Vagina (tissue), 2 donors: Measurements from ENCODE around the gene STK10.

ENCODE experiments used
- POLR2A ChIP-seq, 2 donors: fragments of 450-650 bp; IDR thresholded peaks; one replicate each; pipeline ENCODE4 v1.6.1; 2017; ENCODE audit warnings: antibody characterized with exemption in 2 of 2, mild to moderate bottlenecking in 2 of 2, moderate library complexity in 2 of 2
- POLR2AphosphoS5 ChIP-seq, 2 donors: sonication (generic); formaldehyde crosslinking; IDR thresholded peaks; one replicate each; pipeline ENCODE4 v1.9.0; 2017; ENCODE audit warnings: antibody characterized with exemption in 2 of 2, mild to moderate bottlenecking in 2 of 2, low read depth in 1 of 2; ENCODE audit not compliant: insufficient read depth in 1 of 2
- TF ChIP-seq, protein P1 (sequence below), 3 experiments: fragments of 450-650 bp in 2 of 3; fragments of 200-600 bp in 1 of 3; sonication (generic) in 1 of 3; IDR thresholded peaks; one replicate each; pipeline ENCODE4 v1.5.1; 2017 to 2019; ENCODE audit warnings: antibody characterized with exemption in 3 of 3, mild to moderate bottlenecking in 2 of 3, moderate library complexity in 2 of 3

DNA sequence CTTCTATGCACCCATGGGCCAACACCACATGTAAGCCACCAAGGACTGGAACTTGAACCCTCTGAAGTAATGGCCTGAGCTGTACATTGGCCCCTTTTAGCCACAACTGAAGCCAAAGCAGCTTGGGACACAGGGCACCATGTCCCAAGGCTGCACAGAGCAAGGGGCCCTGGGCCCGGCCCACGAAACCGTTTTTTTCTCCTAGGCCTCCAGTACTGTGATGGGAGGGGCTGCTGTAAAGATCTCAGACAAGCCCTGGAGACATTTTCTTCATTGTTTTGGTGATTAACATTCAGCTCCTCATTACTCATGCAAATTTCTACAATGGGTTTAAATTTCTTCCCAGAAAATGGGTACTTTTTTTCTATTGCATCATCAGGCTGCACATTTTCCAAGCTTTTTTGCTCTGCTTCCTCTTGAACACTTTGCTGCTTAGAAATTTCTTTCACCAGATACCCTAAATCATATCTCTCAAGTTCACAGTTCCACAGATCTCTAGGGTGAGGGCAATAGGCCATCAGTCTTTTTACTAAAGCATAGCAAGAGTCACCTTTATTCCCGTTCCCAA is 156.0 kb downstream of the STK10 start:
- TF ChIP-seq, protein P1, sequence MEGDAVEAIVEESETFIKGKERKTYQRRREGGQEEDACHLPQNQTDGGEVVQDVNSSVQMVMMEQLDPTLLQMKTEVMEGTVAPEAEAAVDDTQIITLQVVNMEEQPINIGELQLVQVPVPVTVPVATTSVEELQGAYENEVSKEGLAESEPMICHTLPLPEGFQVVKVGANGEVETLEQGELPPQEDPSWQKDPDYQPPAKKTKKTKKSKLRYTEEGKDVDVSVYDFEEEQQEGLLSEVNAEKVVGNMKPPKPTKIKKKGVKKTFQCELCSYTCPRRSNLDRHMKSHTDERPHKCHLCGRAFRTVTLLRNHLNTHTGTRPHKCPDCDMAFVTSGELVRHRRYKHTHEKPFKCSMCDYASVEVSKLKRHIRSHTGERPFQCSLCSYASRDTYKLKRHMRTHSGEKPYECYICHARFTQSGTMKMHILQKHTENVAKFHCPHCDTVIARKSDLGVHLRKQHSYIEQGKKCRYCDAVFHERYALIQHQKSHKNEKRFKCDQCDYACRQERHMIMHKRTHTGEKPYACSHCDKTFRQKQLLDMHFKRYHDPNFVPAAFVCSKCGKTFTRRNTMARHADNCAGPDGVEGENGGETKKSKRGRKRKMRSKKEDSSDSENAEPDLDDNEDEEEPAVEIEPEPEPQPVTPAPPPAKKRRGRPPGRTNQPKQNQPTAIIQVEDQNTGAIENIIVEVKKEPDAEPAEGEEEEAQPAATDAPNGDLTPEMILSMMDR (IDR thresholded peaks at IDR 0.05): no peak
- no peak for TF ChIP-seq POLR2A (IDR thresholded peaks at IDR 0.05)
- no peak for TF ChIP-seq POLR2AphosphoS5 (IDR thresholded peaks at IDR 0.05; ENCODE audit: insufficient read depth in 1 of 2, low read depth in 1 of 2)
